ENCODE measurements around the gene CDKAL1.

DNA sequence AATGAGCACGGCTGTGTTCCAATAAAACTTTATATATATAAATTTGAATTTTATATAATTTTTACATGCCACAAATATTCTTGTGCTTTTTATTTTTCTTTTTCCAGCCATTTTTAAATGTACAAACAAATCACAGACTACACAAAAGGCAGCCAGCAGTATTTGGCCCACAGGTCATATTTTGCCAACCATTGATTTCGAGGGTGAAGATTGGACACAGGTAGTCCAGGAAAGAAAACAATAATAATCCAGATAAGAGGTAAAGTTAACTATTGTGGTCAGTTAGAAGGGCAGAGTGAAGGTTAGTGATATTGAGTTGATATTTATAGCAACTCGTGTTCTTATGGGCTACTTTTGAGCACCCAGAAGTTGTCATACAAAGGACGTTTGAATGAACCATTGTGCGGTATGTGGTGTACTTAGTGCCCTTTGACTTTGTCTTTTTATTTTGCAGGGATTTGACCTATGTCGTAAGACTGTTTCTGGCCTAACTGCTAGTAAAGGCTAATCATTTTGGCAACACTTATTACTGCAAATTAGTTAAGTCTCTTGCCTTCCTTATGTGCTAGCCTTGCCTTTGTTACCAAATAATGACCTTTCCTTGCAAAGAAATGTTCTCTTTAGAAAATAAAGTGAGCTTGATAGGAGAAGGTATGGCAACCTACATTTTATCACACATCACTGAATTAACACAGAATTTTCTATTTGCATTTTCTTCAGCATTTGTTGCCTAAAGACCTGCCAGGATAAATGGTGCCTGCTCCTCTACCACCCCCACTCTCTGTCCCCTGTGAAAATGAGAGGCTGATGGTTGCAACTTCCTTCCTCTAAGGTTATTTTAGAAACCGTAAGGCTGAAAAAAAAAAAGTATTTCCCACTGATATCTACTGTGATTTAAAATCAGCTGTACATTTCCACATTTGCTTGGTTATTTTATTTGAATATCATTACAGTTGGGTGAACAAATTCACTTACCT, 565.4 kb downstream of the CDKAL1 start:
- no peak for TF ChIP-seq POLR2A (IDR thresholded peaks at IDR 0.05)
- TF ChIP-seq CTCF (IDR thresholded peaks at IDR 0.05): no peak
